Measurements from ENCODE around the gene GPATCH4. TPM values are rescaled to one million over a fixed set of nuclear protein-coding genes. Genes with fewer than 3 reads are reported as not detected.
"Not testable (repeated sequence)": the region's sequence is repeated elsewhere in the genome, so short reads cannot be mapped to it uniquely, and the experiment has no call there.

GPATCH4 gene
- total RNA-seq, 1 experiment from 2014 or later = 84.2 TPM

- POLR2A ChIA-PET (ENCODE audit: low non-redundant PET) = no interaction called here
- CTCF ChIA-PET = no interaction called here
Observed at GRCh38 chr1:156638189-156638985, 37.1 kb upstream of the GPATCH4 start.

GRCh38 chr1:156632355-156632754 lies 31.1 kb upstream of the GPATCH4 start:
- intact Hi-C loops (cut with micrococcal nuclease; ENCODE audit: unreplicated experiment) = no loop called here
- Histone ChIP-seq H3K36me3 (ENCODE audit: insufficient read depth, low read length, poor library complexity, severe bottlenecking) (no peaks in the 10 kb centered on the region), H3K27ac (ENCODE audit: low read depth, low read length, poor library complexity, severe bottlenecking) (no peak overlapping the region), H3K4me1 (ENCODE audit: insufficient read depth, low read length, poor library complexity, severe bottlenecking) (no peaks in the 10 kb centered on the region), H3K9me3 (ENCODE audit: low read depth, low read length, poor library complexity, severe bottlenecking) (no peaks in the 10 kb centered on the region), H3K27me3 (replicated peaks; ENCODE audit: insufficient read depth, low read depth, low read length, poor library complexity) (peaks cover 33% of the 10 kb centered on the region), H3K4me3 (ENCODE audit: low read depth, low read length, poor library complexity, severe bottlenecking) (no peak overlapping the region)
- no peak for DNase-seq (ENCODE audit: low spot score)
- BruUV-seq (replicated peaks) = no TSS peak
- ChIA-PET POLR2A (ENCODE audit: low non-redundant PET) (no interaction called here), CTCF (no interaction called here)
- TF ChIP-seq CTCF (conservative IDR thresholded peaks at IDR 0.05; ENCODE audit: low read depth, low read length) = no peak
- no peak for TF ChIP-seq EZH2 (IDR thresholded peaks at IDR 0.05; ENCODE audit: borderline replicate concordance, low read depth, low read length, poor library complexity, severe bottlenecking)

More at GRCh38 chr1:156638189-156638985, 37.1 kb upstream of the GPATCH4 start:
- Histone ChIP-seq H3K36me3 (ENCODE audit: insufficient read depth, low read length, poor library complexity, severe bottlenecking) (no peaks in the 10 kb centered on the region), H3K9me3 (ENCODE audit: low read depth, low read length, poor library complexity, severe bottlenecking) (no peaks in the 10 kb centered on the region), H3K27ac (ENCODE audit: low read depth, low read length, poor library complexity, severe bottlenecking) (no peak overlapping the region), H3K4me1 (ENCODE audit: insufficient read depth, low read length, poor library complexity, severe bottlenecking) (peaks cover 4% of the 10 kb centered on the region), H3K4me3 (ENCODE audit: low read depth, low read length, poor library complexity, severe bottlenecking) (no peak overlapping the region), H3K27me3 (replicated peaks; ENCODE audit: insufficient read depth, low read depth, low read length, poor library complexity) (peaks cover 57% of the 10 kb centered on the region)
- TF ChIP-seq CTCF (conservative IDR thresholded peaks at IDR 0.05; ENCODE audit: low read depth, low read length) (no peak), EZH2 (IDR thresholded peaks at IDR 0.05; ENCODE audit: borderline replicate concordance, low read depth, low read length, poor library complexity, severe bottlenecking) (no peak)
- intact Hi-C loops (cut with micrococcal nuclease; ENCODE audit: unreplicated experiment) = no loop called here
- no peak for DNase-seq (ENCODE audit: low spot score)
- no TSS peak for BruUV-seq (replicated peaks)

GRCh38 chr1:156631152-156631551 lies 29.9 kb upstream of the GPATCH4 start:
- POLR2A ChIA-PET (ENCODE audit: low non-redundant PET) = not testable (repeated sequence)

More at GRCh38 chr1:156631152-156631551, 29.9 kb upstream of the GPATCH4 start:
- H3K27ac ChIP-seq (ENCODE audit: low read depth, low read length, poor library complexity, severe bottlenecking); BruUV-seq (replicated peaks); H3K4me1 ChIP-seq (ENCODE audit: insufficient read depth, low read length, poor library complexity, severe bottlenecking); H3K36me3 ChIP-seq (ENCODE audit: insufficient read depth, low read length, poor library complexity, severe bottlenecking); DNase-seq (ENCODE audit: low spot score); H3K9me3 ChIP-seq (ENCODE audit: low read depth, low read length, poor library complexity, severe bottlenecking); H3K4me3 ChIP-seq (ENCODE audit: low read depth, low read length, poor library complexity, severe bottlenecking); intact Hi-C loops (cut with micrococcal nuclease; ENCODE audit: unreplicated experiment): not testable (repeated sequence)
- CTCF ChIA-PET = interaction anchor here (0.7 kb wide), 1 partner anchor 28 kb away, joined by 5 read pairs; no protein-coding TSS in a partner anchor
- TF ChIP-seq CTCF (conservative IDR thresholded peaks at IDR 0.05; ENCODE audit: low read depth, low read length) = peak; percentile 31
- H3K27me3 ChIP-seq (replicated peaks; ENCODE audit: insufficient read depth, low read depth, low read length, poor library complexity) = peaks cover 33% of the 10 kb centered on the region

All from A673 (cell line).